SK-N-SH (cell line): Measurements from ENCODE around the gene ZFYVE19.

Experiments used
- EZH2phosphoT487 ChIP-seq: fragments of 200-600 bp; sonication (generic); IDR thresholded peaks from 2 replicates; pipeline ENCODE4 v1.6.1; 2017; ENCODE audit warnings: low read depth, mixed run types, mild to moderate bottlenecking, antibody characterized with exemption, moderate library complexity, borderline replicate concordance
- POLR2AphosphoS5 ChIP-seq: IDR thresholded peaks from 2 replicates; pipeline ENCODE4 v1.6.1; 2012; ENCODE audit warnings: low read depth, low read length
- TF ChIP-seq, protein P1 (sequence below): fragments of 200-600 bp; sonication (generic); IDR thresholded peaks from 2 replicates; pipeline ENCODE4 v1.6.1; 2017; ENCODE audit warnings: antibody characterized with exemption, mild to moderate bottlenecking, moderate library complexity
- TF ChIP-seq, protein P2 (sequence below): IDR thresholded peaks from 2 replicates; pipeline ENCODE4 v1.4.0; 2012; ENCODE audit warnings: low read depth
- TF ChIP-seq, protein P3 (sequence below): IDR thresholded peaks from 2 replicates; pipeline ENCODE4 v1.6.1; 2012; ENCODE audit warnings: mild to moderate bottlenecking, low read depth, low read length, moderate library complexity

DNA sequence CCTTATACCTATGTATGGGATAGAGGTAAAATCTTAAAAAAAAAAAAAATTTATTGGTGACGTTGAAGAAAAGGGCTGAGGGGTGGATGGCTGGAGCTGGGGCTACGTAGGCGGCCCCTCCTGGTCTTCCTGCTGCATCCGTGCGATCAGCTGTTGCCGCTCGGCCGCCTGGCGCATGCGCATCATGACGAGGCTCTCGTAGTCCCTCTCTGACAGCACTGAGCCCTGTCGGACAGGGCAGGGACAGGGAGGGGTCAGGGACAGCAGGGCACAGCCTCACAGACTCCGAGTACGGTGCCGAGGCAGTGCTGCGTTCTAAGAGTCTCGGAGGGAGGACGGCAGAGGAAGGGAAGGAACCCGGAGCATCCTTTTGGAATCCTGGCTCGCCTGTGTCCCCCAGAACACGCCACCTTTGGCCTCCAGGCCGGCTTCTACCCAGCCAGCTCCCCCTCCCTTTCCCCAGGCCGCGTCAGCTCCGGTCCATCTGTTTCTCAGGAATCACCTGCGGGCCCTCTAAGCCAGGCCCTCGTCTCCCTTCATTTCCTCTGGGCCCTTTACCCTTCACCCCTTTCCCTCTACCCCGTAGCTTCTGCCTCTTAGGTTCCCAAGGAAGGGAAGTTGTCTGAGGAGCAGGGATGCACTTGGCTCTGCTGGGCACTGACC is 38.9 kb upstream of the ZFYVE19 start:
- TF ChIP-seq, protein P1, sequence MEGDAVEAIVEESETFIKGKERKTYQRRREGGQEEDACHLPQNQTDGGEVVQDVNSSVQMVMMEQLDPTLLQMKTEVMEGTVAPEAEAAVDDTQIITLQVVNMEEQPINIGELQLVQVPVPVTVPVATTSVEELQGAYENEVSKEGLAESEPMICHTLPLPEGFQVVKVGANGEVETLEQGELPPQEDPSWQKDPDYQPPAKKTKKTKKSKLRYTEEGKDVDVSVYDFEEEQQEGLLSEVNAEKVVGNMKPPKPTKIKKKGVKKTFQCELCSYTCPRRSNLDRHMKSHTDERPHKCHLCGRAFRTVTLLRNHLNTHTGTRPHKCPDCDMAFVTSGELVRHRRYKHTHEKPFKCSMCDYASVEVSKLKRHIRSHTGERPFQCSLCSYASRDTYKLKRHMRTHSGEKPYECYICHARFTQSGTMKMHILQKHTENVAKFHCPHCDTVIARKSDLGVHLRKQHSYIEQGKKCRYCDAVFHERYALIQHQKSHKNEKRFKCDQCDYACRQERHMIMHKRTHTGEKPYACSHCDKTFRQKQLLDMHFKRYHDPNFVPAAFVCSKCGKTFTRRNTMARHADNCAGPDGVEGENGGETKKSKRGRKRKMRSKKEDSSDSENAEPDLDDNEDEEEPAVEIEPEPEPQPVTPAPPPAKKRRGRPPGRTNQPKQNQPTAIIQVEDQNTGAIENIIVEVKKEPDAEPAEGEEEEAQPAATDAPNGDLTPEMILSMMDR = no peak
- TF ChIP-seq, protein P2, sequence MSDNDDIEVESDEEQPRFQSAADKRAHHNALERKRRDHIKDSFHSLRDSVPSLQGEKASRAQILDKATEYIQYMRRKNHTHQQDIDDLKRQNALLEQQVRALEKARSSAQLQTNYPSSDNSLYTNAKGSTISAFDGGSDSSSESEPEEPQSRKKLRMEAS = no peak
- TF ChIP-seq EZH2phosphoT487 = no peak
- TF ChIP-seq POLR2AphosphoS5 = no peak
- TF ChIP-seq, protein P3, sequence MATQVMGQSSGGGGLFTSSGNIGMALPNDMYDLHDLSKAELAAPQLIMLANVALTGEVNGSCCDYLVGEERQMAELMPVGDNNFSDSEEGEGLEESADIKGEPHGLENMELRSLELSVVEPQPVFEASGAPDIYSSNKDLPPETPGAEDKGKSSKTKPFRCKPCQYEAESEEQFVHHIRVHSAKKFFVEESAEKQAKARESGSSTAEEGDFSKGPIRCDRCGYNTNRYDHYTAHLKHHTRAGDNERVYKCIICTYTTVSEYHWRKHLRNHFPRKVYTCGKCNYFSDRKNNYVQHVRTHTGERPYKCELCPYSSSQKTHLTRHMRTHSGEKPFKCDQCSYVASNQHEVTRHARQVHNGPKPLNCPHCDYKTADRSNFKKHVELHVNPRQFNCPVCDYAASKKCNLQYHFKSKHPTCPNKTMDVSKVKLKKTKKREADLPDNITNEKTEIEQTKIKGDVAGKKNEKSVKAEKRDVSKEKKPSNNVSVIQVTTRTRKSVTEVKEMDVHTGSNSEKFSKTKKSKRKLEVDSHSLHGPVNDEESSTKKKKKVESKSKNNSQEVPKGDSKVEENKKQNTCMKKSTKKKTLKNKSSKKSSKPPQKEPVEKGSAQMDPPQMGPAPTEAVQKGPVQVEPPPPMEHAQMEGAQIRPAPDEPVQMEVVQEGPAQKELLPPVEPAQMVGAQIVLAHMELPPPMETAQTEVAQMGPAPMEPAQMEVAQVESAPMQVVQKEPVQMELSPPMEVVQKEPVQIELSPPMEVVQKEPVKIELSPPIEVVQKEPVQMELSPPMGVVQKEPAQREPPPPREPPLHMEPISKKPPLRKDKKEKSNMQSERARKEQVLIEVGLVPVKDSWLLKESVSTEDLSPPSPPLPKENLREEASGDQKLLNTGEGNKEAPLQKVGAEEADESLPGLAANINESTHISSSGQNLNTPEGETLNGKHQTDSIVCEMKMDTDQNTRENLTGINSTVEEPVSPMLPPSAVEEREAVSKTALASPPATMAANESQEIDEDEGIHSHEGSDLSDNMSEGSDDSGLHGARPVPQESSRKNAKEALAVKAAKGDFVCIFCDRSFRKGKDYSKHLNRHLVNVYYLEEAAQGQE = no peak
